ENCODE results near the gene IL1R1. TPM values are rescaled to one million over a fixed set of nuclear protein-coding genes. Genes with fewer than 3 reads are reported as not detected.
"Not testable (repeated sequence)": the region's sequence is repeated elsewhere in the genome, so short reads cannot be mapped to it uniquely, and the experiment has no call there.

The IL1R1 gene
- total RNA-seq (2014; rRNA removed; shearing (Covaris generic)), result 10.0 and 12.7 TPM in 2 replicates

- DNase-seq (ENCODE audit: low read depth in 1 of 2, low spot score in 2 of 2), result peak; percentile 66 to 75
- peaks cover 29% of the 10 kb centered on the region; the same call in 1 of the 2 replicates for H3K9me3 ChIP-seq (replicated peaks)
- peaks cover 18% of the 10 kb centered on the region; the same call in 1 of the 2 replicates for H3K36me3 ChIP-seq
- peaks cover 21% of the 10 kb centered on the region for H3K4me1 ChIP-seq (replicated peaks)
- no peaks in the 10 kb centered on the region for H3K27me3 ChIP-seq (replicated peaks)
- H3K27ac ChIP-seq, result peak within 1 kb of the TSS; percentile 76
- peak within 1 kb of the TSS; percentile 70 for H3K4me3 ChIP-seq
Observed at GRCh38 chr2:102141970-102142828, at the start of gene IL1R1. TSS of gene IL1R1 (plus strand) at chr2:102142746. CDS start at chr2:102157725, 14,979 bp downstream.

- H3K36me3 ChIP-seq, result no peaks in the 10 kb centered on the region
- no peak overlapping the region for H3K27ac ChIP-seq
- H3K4me3 ChIP-seq, result no peak overlapping the region
- no peak for DNase-seq (ENCODE audit: low read depth in 1 of 2, low spot score in 2 of 2)
- no peaks in the 10 kb centered on the region for H3K27me3 ChIP-seq (replicated peaks)
- peaks cover 9% of the 10 kb centered on the region for H3K4me1 ChIP-seq (replicated peaks)
- H3K9me3 ChIP-seq (replicated peaks), result no peaks in the 10 kb centered on the region
Observed at GRCh38 chr2:102093662-102094061, 48.9 kb upstream of the IL1R1 start.

GRCh38 chr2:102094917-102095316, 47.6 kb upstream of the IL1R1 start:
- Histone ChIP-seq H3K9me3 (replicated peaks) (no peaks in the 10 kb centered on the region), H3K4me3 (no peak overlapping the region), H3K36me3 (no peaks in the 10 kb centered on the region), H3K27me3 (replicated peaks) (no peaks in the 10 kb centered on the region), H3K27ac (peak overlapping the region; percentile 5; the same call in 1 of the 2 replicates), H3K4me1 (replicated peaks) (peaks cover 9% of the 10 kb centered on the region)
- DNase-seq (ENCODE audit: low read depth in 1 of 2, low spot score in 2 of 2), result peak; percentile 53 to 71

GRCh38 chr2:102096103-102096502, 46.4 kb upstream of the IL1R1 start:
- H3K36me3 ChIP-seq, result no peaks in the 10 kb centered on the region
- no peaks in the 10 kb centered on the region for H3K27me3 ChIP-seq (replicated peaks)
- no peak overlapping the region for H3K4me3 ChIP-seq
- no peaks in the 10 kb centered on the region for H3K9me3 ChIP-seq (replicated peaks)
- no peak overlapping the region for H3K27ac ChIP-seq
- H3K4me1 ChIP-seq (replicated peaks), result peaks cover 9% of the 10 kb centered on the region
- DNase-seq (ENCODE audit: low read depth in 1 of 2, low spot score in 2 of 2), result no peak

- H3K4me1 ChIP-seq (replicated peaks), result peaks cover 9% of the 10 kb centered on the region
- no peak overlapping the region for H3K4me3 ChIP-seq
- no peaks in the 10 kb centered on the region for H3K36me3 ChIP-seq
- H3K27ac ChIP-seq, result no peak overlapping the region
- no peak for DNase-seq (ENCODE audit: low read depth in 1 of 2, low spot score in 2 of 2)
- H3K9me3 ChIP-seq (replicated peaks), result no peaks in the 10 kb centered on the region
- no peaks in the 10 kb centered on the region for H3K27me3 ChIP-seq (replicated peaks)
Observed at GRCh38 chr2:102098756-102099155, 43.8 kb upstream of the IL1R1 start.

GRCh38 chr2:102099536-102100298, 42.8 kb upstream of the IL1R1 start:
- DNase-seq (ENCODE audit: low read depth in 1 of 2, low spot score in 2 of 2), result no peak
- no peak overlapping the region for H3K27ac ChIP-seq
- H3K4me1 ChIP-seq (replicated peaks), result peaks cover 17% of the 10 kb centered on the region
- no peaks in the 10 kb centered on the region for H3K27me3 ChIP-seq (replicated peaks)
- H3K9me3 ChIP-seq (replicated peaks), result no peaks in the 10 kb centered on the region
- H3K36me3 ChIP-seq, result no peaks in the 10 kb centered on the region
- no peak overlapping the region for H3K4me3 ChIP-seq

- H3K27me3 ChIP-seq (replicated peaks), result no peaks in the 10 kb centered on the region
- no peak for DNase-seq (ENCODE audit: low read depth in 1 of 2, low spot score in 2 of 2)
- no peaks in the 10 kb centered on the region for H3K36me3 ChIP-seq
- peaks cover 9% of the 10 kb centered on the region for H3K4me1 ChIP-seq (replicated peaks)
- no peaks in the 10 kb centered on the region for H3K9me3 ChIP-seq (replicated peaks)
- H3K4me3 ChIP-seq, result no peak overlapping the region
- H3K27ac ChIP-seq, result no peak overlapping the region
Observed at GRCh38 chr2:102100371-102101096, 42.0 kb upstream of the IL1R1 start.

GRCh38 chr2:102101097-102101848, 41.3 kb upstream of the IL1R1 start:
- no peak overlapping the region for H3K4me3 ChIP-seq
- no peak overlapping the region for H3K27ac ChIP-seq
- DNase-seq (ENCODE audit: low read depth in 1 of 2, low spot score in 2 of 2), result no peak
- no peaks in the 10 kb centered on the region for H3K9me3 ChIP-seq (replicated peaks)
- peaks cover 14% of the 10 kb centered on the region for H3K4me1 ChIP-seq (replicated peaks)
- H3K36me3 ChIP-seq, result no peaks in the 10 kb centered on the region
- H3K27me3 ChIP-seq (replicated peaks), result no peaks in the 10 kb centered on the region

GRCh38 chr2:102101849-102102635, 40.5 kb upstream of the IL1R1 start:
- Histone ChIP-seq H3K4me3 (no peak overlapping the region), H3K9me3 (replicated peaks) (no peaks in the 10 kb centered on the region), H3K27me3 (replicated peaks) (no peaks in the 10 kb centered on the region), H3K4me1 (replicated peaks) (peaks cover 15% of the 10 kb centered on the region), H3K27ac (no peak overlapping the region), H3K36me3 (no peaks in the 10 kb centered on the region)
- DNase-seq (ENCODE audit: low read depth in 1 of 2, low spot score in 2 of 2), result no peak

GRCh38 chr2:102102636-102102948, 40.0 kb upstream of the IL1R1 start:
- H3K27ac ChIP-seq; DNase-seq (ENCODE audit: low read depth in 1 of 2, low spot score in 2 of 2); H3K36me3 ChIP-seq; H3K4me3 ChIP-seq; H3K27me3 ChIP-seq (replicated peaks); H3K9me3 ChIP-seq (replicated peaks): not testable (repeated sequence)
- H3K4me1 ChIP-seq (replicated peaks), result peaks cover 15% of the 10 kb centered on the region

- no peak overlapping the region for H3K4me3 ChIP-seq
- peaks cover 15% of the 10 kb centered on the region for H3K4me1 ChIP-seq (replicated peaks)
- H3K27me3 ChIP-seq (replicated peaks), result no peaks in the 10 kb centered on the region
- no peak overlapping the region for H3K27ac ChIP-seq
- H3K9me3 ChIP-seq (replicated peaks), result no peaks in the 10 kb centered on the region
- DNase-seq (ENCODE audit: low read depth in 1 of 2, low spot score in 2 of 2), result no peak
- no peaks in the 10 kb centered on the region for H3K36me3 ChIP-seq
Observed at GRCh38 chr2:102103284-102103683, 39.3 kb upstream of the IL1R1 start.

- peaks cover 15% of the 10 kb centered on the region for H3K4me1 ChIP-seq (replicated peaks)
- DNase-seq (ENCODE audit: low read depth in 1 of 2, low spot score in 2 of 2), result peak in 1 of 2 experiments; percentile 49
Observed at GRCh38 chr2:102103992-102104871, 38.3 kb upstream of the IL1R1 start.

More at GRCh38 chr2:102103992-102104871, 38.3 kb upstream of the IL1R1 start:
- no peaks in the 10 kb centered on the region for H3K36me3 ChIP-seq
- H3K27ac ChIP-seq, result peak overlapping the region; percentile 31
- peak overlapping the region; percentile 21 for H3K4me3 ChIP-seq
- H3K9me3 ChIP-seq (replicated peaks), result no peaks in the 10 kb centered on the region
- H3K27me3 ChIP-seq (replicated peaks), result no peaks in the 10 kb centered on the region

All from SJSA1 (cell line).